Measurements from ENCODE around the gene ICAM4. TPM values are rescaled to one million over a fixed set of nuclear protein-coding genes. Genes with fewer than 3 reads are reported as not detected.
A peak's percentile ranks its signal among the peaks of the same experiment; 100 is the strongest.

The ICAM4 gene
- total RNA-seq, 1 donor from 2014 or later, result 0.20 TPM

- FAIRE-seq, result no peak
Measured at GRCh38 chr19:10306327-10306726, 19.6 kb downstream of the ICAM4 start.

GRCh38 chr19:10309423-10309822 is 22.7 kb downstream of the ICAM4 start, which contains the start of gene ZGLP1:
TSS of gene ZGLP1 (minus strand) at chr19:10309815.
- no peak within 1 kb of the TSS for H3K4me2 ChIP-seq (ENCODE audit: low read length)
- no peaks in the 10 kb centered on the region for H3K4me1 Mint-ChIP-seq (ENCODE audit: low read depth, unreplicated experiment)
- H2AFZ ChIP-seq (ENCODE audit: low read depth, low read length), result no peak within 1 kb of the TSS
- no peak within 1 kb of the TSS for H3K27ac ChIP-seq (ENCODE audit: low read depth, low read length)
- FAIRE-seq (no peak), DNase-seq (ENCODE audit: low read depth) (no peak)
- peaks cover 4% of the 10 kb centered on the region for H3K36me3 ChIP-seq (ENCODE audit: insufficient read depth, low read length)
- H3K27ac Mint-ChIP-seq (ENCODE audit: unreplicated experiment), result no peak within 1 kb of the TSS
- H3K4me1 ChIP-seq (ENCODE audit: insufficient read depth, low read length), result peaks cover 10% of the 10 kb centered on the region
- no peaks in the 10 kb centered on the region for H3K27me3 Mint-ChIP-seq (ENCODE audit: low read depth, unreplicated experiment)
- no peaks in the 10 kb centered on the region for H3K79me2 ChIP-seq (ENCODE audit: insufficient read depth, low read length)
- peaks cover 2% of the 10 kb centered on the region for H3K36me3 Mint-ChIP-seq (ENCODE audit: low read depth, unreplicated experiment)
- no peak within 1 kb of the TSS for H3K9ac ChIP-seq (ENCODE audit: low read length)
- H3K9me3 Mint-ChIP-seq (ENCODE audit: unreplicated experiment), result no peaks in the 10 kb centered on the region
- no peaks in the 10 kb centered on the region for H3K9me3 ChIP-seq (ENCODE audit: insufficient read depth, low read depth, low read length)
- no peaks in the 10 kb centered on the region for H3K27me3 ChIP-seq (ENCODE audit: insufficient read depth, low read length)
- no peak within 1 kb of the TSS for H3K4me3 ChIP-seq (ENCODE audit: insufficient read depth, low read depth, low read length)
- TF ChIP-seq EZH2 (IDR thresholded peaks at IDR 0.05; ENCODE audit: insufficient read depth, low read length) (no peak), CTCF (IDR thresholded peaks at IDR 0.05; ENCODE audit: insufficient read depth, low read depth, low read length) (no peak)
- H4K20me1 ChIP-seq (ENCODE audit: insufficient read depth, low read length), result no peaks in the 10 kb centered on the region
- no peak within 1 kb of the TSS for H3K4me3 Mint-ChIP-seq (ENCODE audit: unreplicated experiment)

More at GRCh38 chr19:10306327-10306726, 19.6 kb downstream of the ICAM4 start:
- no peak overlapping the region for H2AFZ ChIP-seq (ENCODE audit: low read depth, low read length)
- H3K27me3 ChIP-seq (ENCODE audit: insufficient read depth, low read length), result no peaks in the 10 kb centered on the region
- H3K4me2 ChIP-seq (ENCODE audit: low read length), result no peak overlapping the region
- peaks cover 15% of the 10 kb centered on the region for H3K4me1 ChIP-seq (ENCODE audit: insufficient read depth, low read length)
- TF ChIP-seq EZH2 (IDR thresholded peaks at IDR 0.05; ENCODE audit: insufficient read depth, low read length) (no peak), CTCF (IDR thresholded peaks at IDR 0.05; ENCODE audit: insufficient read depth, low read depth, low read length) (no peak)
- no peak overlapping the region for H3K9ac ChIP-seq (ENCODE audit: low read length)
- peaks cover 4% of the 10 kb centered on the region for H3K4me1 Mint-ChIP-seq (ENCODE audit: low read depth, unreplicated experiment)
- peaks cover 7% of the 10 kb centered on the region for H3K27me3 Mint-ChIP-seq (ENCODE audit: low read depth, unreplicated experiment)
- no peak overlapping the region for H3K27ac Mint-ChIP-seq (ENCODE audit: unreplicated experiment)
- H3K79me2 ChIP-seq (ENCODE audit: insufficient read depth, low read length), result no peaks in the 10 kb centered on the region
- peaks cover 4% of the 10 kb centered on the region for H3K36me3 ChIP-seq (ENCODE audit: insufficient read depth, low read length)
- no peak overlapping the region for H3K4me3 Mint-ChIP-seq (ENCODE audit: unreplicated experiment)
- H3K9me3 ChIP-seq (ENCODE audit: insufficient read depth, low read depth, low read length), result no peaks in the 10 kb centered on the region
- H3K4me3 ChIP-seq (ENCODE audit: insufficient read depth, low read depth, low read length), result no peak overlapping the region
- no peaks in the 10 kb centered on the region for H4K20me1 ChIP-seq (ENCODE audit: insufficient read depth, low read length)
- H3K36me3 Mint-ChIP-seq (ENCODE audit: low read depth, unreplicated experiment), result peaks cover 7% of the 10 kb centered on the region
- H3K27ac ChIP-seq (ENCODE audit: low read depth, low read length), result no peak overlapping the region
- DNase-seq (ENCODE audit: low read depth), result no peak
- no peaks in the 10 kb centered on the region for H3K9me3 Mint-ChIP-seq (ENCODE audit: unreplicated experiment)

GRCh38 chr19:10315335-10316214 is 28.8 kb downstream of the ICAM4 start, which contains the start of gene FDX2:
TSS of gene FDX2 (minus strand) at chr19:10316015. CDS start at chr19:10315996, 19 bp downstream.
- Histone ChIP-seq H3K9ac (ENCODE audit: low read length) (peak within 1 kb of the TSS; percentile 80), H3K4me1 (ENCODE audit: insufficient read depth, low read length) (no peaks in the 10 kb centered on the region), H3K4me2 (ENCODE audit: low read length) (peak within 1 kb of the TSS; percentile 85), H2AFZ (ENCODE audit: low read depth, low read length) (peak within 1 kb of the TSS; percentile 68), H4K20me1 (ENCODE audit: insufficient read depth, low read length) (no peaks in the 10 kb centered on the region), H3K27me3 (ENCODE audit: insufficient read depth, low read length) (no peaks in the 10 kb centered on the region), H3K4me3 (ENCODE audit: insufficient read depth, low read depth, low read length) (peak within 1 kb of the TSS; percentile 77), H3K79me2 (ENCODE audit: insufficient read depth, low read length) (peaks cover 6% of the 10 kb centered on the region), H3K36me3 (ENCODE audit: insufficient read depth, low read length) (peaks cover 6% of the 10 kb centered on the region), H3K9me3 (ENCODE audit: insufficient read depth, low read depth, low read length) (no peaks in the 10 kb centered on the region), H3K27ac (ENCODE audit: low read depth, low read length) (no peak within 1 kb of the TSS)
- Mint-ChIP-seq H3K4me1 (ENCODE audit: low read depth, unreplicated experiment) (peaks cover 6% of the 10 kb centered on the region), H3K9me3 (ENCODE audit: unreplicated experiment) (no peaks in the 10 kb centered on the region), H3K27me3 (ENCODE audit: low read depth, unreplicated experiment) (no peaks in the 10 kb centered on the region), H3K36me3 (ENCODE audit: low read depth, unreplicated experiment) (peaks cover 7% of the 10 kb centered on the region), H3K27ac (ENCODE audit: unreplicated experiment) (peak within 1 kb of the TSS; percentile 96), H3K4me3 (ENCODE audit: unreplicated experiment) (peak within 1 kb of the TSS; percentile 94)
- FAIRE-seq (no peak), DNase-seq (ENCODE audit: low read depth) (peak; percentile 43)
- TF ChIP-seq CTCF (IDR thresholded peaks at IDR 0.05; ENCODE audit: insufficient read depth, low read depth, low read length) (no peak), EZH2 (IDR thresholded peaks at IDR 0.05; ENCODE audit: insufficient read depth, low read length) (no peak)

All from astrocyte (in vitro differentiated cells and primary cell).